ENCODE results near the gene CHCHD5. TPM values are rescaled to one million over a fixed set of nuclear protein-coding genes. Genes with fewer than 3 reads are reported as not detected.

Gene CHCHD5
- total and polyA plus RNA-seq, 12 donors: 15.0 to 36.2 (median 25.0) TPM

DNA sequence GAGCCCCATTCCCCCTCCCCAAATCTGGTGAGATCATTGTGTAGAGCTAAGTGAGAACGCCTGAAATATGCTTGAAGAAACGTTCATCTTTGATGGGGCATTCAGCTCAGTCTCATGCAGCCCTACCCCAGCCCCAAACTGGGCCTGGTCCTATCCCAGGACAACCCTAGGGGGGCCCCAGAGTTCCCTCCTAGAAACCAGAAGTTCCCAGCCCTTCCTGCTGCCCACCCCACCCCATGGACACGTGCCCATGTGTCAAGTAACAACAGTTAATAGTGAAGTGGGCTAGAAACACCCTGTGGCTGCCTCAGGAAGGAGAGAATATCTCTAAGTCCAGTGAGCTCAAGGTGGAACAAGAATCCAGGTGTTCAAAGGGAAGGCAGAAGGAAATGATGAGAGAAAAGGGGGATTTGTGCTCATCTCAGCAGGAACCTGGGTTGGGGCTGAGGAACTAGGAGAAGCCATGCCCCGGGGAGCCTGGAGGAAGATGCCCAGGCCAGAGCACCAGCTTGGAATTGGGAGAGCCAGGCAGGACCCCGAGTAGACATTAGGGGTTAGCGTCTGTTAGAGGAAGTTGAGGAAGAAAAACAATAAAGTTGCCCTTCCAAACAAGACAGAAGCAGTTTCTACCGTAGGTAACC, 41.2 kb downstream of the CHCHD5 start:
- H3K27ac ChIP-seq: peak overlapping the region in 2 of 10 donors; percentile 83 to 88
- ATAC-seq: no peak
- WGBS, 2 donors: 77 to 78% methylated on average over 7 of the region's 7 CpGs

GRCh38 chr2:112626604-112627059, 42.2 kb downstream of the CHCHD5 start:
- Histone ChIP-seq H3K9me3 (no peaks in the 10 kb centered on the region), H3K36me3 (no peaks in the 10 kb centered on the region), H3K4me1 (peaks cover 0 to 86% (median 17%) of the 10 kb centered on the region in 9 donors), H3K27me3 (peaks cover 0 to 8% (median 0%) of the 10 kb centered on the region in 7 donors), H3K27ac (peak overlapping the region; percentile 32 to 88 (median 76)), H3K4me3 (peak overlapping the region in 4 of 10 donors; percentile 2 to 33 (median 24))
- intact Hi-C loops (cut with DNase I): loop anchor here in 9 of 10 donors (2.0 to 10.0 kb wide), 9 partner anchors 18 to 101 kb away; partner anchors contain the start of genes NT5DC4 (in 1 of the 9) and SLC20A1 (in 1 of the 9)
- DNase-seq (peak; percentile 54 to 58), ATAC-seq (peak; percentile 67 to 86 (median 78))
- WGBS, 2 donors: 13 to 14% methylated on average over 7 of the region's 7 CpGs
- peak; percentile 70 to 92 (median 85) for TF ChIP-seq CTCF (IDR thresholded peaks at IDR 0.05)

More for the DNA sequence above, 41.2 kb downstream of the CHCHD5 start:
- H3K36me3 ChIP-seq: no peaks in the 10 kb centered on the region
- intact Hi-C loops (cut with DNase I): loop anchor here (2.0 to 10.0 kb wide), 9 partner anchors 19 to 102 kb away; partner anchors contain the start of genes NT5DC4 (in 1 of the 10) and SLC20A1 (in 1 of the 10)
- H3K9me3 ChIP-seq: no peaks in the 10 kb centered on the region
- H3K4me3 ChIP-seq: no peak overlapping the region
- DNase-seq: no peak
- H3K4me1 ChIP-seq: peaks cover 0 to 76% (median 17%) of the 10 kb centered on the region in 9 donors
- peaks cover 0 to 8% (median 0%) of the 10 kb centered on the region in 7 donors for H3K27me3 ChIP-seq
- TF ChIP-seq CTCF (IDR thresholded peaks at IDR 0.05): no peak

DNA sequence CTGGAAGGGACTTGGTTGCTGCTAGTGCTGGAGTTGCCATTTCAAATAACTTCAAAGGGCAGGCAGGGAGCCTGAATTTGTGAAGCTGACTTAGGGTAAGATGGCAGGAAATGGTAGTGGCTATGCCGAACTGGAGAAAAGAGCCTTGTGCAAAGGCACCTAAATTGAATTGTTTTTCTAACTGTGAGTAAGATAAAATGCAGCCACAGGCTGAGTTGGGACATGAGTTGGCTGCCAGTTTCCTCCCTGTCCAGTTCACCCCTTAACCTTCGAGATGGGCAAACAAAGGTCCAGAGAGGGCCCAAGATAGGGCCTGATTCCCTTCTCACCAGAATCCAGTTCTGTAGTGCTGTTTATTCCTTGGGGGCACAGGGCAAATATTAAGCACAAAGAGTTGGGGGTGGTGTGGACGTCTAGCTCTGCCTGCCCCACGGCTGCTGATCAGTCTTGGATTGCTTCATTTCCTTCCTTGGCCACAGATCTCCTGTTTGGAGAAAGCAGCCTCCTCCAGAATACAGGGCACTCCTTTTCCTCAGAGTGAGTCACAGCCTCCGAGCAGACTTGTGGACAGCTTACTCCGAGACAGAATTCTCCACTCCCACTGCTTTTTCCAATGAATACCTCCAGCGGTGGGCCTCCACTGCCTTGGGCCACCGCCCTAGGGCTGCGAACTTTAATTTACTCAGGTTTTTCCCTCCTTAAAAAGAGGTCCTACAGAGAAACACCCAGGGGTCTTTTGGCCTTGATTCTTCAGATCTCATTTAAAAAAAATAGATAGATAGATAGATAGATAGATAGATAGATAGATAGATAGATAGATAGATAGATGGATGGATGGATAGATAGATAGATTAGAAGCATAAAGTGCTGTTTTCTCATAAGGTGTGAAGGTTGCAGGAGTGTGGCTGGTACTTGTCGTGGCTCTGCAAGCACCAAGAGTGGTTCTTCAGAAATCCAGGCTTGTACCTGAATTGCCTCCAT, 42.9 kb downstream of the CHCHD5 start:
- Histone ChIP-seq H3K4me3 (peak overlapping the region in 4 of 10 donors; percentile 2 to 33 (median 24)), H3K27ac (peak overlapping the region; percentile 42 to 88 (median 76)), H3K27me3 (peaks cover 0 to 8% (median 0%) of the 10 kb centered on the region in 7 donors), H3K4me1 (peaks cover 0 to 89% (median 17%) of the 10 kb centered on the region in 9 donors), H3K9me3 (no peaks in the 10 kb centered on the region), H3K36me3 (no peaks in the 10 kb centered on the region)
- DNase-seq: peak; percentile 25 to 72
- WGBS, 2 donors: 40 to 56% methylated on average over 10 of the region's 10 CpGs
- no peak for TF ChIP-seq CTCF (IDR thresholded peaks at IDR 0.05)
- intact Hi-C loops (cut with DNase I): loop anchor here in 9 of 10 donors (2.0 to 10.0 kb wide), 9 partner anchors 17 to 100 kb away; partner anchors contain the start of genes NT5DC4 (in 1 of the 9) and SLC20A1 (in 1 of the 9)
- peak; percentile 92 to 95 (median 93) for ATAC-seq

Measured in heart right ventricle (tissue), 16 donors.